Astrocyte of the spinal cord (primary cell): ENCODE measurements around the gene AMN.
"Not testable (repeated sequence)": the region's sequence is repeated elsewhere in the genome, so short reads cannot be mapped to it uniquely, and the experiment has no call there.

ENCODE experiments used
- DNase-seq: peaks from one replicate; pipeline ENCODE4 v3.0.0; 2011; ENCODE audit warnings: low read depth, low spot score
- H3K4me3 ChIP-seq: 2 replicates; pipeline ENCODE4 v1.5.1; 2011; ENCODE audit warnings: low read depth, mild to moderate bottlenecking, low read length, moderate library complexity
- in situ Hi-C: cut with HindIII; loops from 2 replicates; pipeline ENCODE4 v1.10.0; 2017; ENCODE audit warnings: low sequenced_read_pairs
- TF ChIP-seq, protein P1 (sequence below): IDR thresholded peaks from 2 replicates; pipeline ENCODE4 v1.5.1; 2012; ENCODE audit warnings: low read depth, mild to moderate bottlenecking, low read length, inconsistent platforms

Gene AMN

DNA sequence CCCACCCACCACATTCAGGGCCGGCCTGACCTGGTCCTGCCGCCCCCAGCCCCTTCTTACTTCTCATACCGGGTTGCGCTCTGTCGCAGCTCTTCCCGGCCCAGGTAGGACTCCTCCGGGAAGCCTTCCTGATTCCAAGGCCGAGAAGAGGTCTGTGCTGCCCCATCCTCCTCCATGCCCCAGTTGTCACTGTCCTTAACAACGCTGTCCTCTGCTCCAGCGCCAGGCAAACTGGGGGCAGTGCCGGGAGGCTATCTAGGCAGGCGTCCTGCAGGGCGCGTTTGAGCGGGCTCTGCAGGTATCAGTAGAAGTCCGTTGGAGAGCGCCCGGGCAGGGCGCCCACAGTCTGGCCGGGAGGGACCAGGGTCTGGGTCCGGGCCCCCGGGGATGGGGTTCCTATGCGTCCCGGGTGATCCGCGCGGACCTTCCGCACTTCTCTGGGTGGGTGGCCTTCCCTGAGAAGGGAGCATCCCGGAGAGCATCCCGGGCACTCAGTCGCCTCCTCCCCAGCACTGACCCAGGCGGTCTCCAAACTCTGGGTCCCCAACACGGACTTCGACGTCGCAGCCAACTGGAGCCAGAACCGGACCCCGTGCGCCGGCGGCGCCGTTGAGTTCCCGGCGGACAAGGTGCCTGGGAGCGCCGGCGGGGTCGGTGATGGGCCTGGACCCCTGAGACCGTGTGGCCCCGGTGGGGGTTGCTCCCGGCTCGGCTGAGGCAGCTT is 900 bp downstream of the AMN start:
- in situ Hi-C loops, result no loop called here
- TF ChIP-seq, protein P1, sequence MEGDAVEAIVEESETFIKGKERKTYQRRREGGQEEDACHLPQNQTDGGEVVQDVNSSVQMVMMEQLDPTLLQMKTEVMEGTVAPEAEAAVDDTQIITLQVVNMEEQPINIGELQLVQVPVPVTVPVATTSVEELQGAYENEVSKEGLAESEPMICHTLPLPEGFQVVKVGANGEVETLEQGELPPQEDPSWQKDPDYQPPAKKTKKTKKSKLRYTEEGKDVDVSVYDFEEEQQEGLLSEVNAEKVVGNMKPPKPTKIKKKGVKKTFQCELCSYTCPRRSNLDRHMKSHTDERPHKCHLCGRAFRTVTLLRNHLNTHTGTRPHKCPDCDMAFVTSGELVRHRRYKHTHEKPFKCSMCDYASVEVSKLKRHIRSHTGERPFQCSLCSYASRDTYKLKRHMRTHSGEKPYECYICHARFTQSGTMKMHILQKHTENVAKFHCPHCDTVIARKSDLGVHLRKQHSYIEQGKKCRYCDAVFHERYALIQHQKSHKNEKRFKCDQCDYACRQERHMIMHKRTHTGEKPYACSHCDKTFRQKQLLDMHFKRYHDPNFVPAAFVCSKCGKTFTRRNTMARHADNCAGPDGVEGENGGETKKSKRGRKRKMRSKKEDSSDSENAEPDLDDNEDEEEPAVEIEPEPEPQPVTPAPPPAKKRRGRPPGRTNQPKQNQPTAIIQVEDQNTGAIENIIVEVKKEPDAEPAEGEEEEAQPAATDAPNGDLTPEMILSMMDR, result no peak
- no peak for DNase-seq
- no peak overlapping the region for H3K4me3 ChIP-seq

DNA sequence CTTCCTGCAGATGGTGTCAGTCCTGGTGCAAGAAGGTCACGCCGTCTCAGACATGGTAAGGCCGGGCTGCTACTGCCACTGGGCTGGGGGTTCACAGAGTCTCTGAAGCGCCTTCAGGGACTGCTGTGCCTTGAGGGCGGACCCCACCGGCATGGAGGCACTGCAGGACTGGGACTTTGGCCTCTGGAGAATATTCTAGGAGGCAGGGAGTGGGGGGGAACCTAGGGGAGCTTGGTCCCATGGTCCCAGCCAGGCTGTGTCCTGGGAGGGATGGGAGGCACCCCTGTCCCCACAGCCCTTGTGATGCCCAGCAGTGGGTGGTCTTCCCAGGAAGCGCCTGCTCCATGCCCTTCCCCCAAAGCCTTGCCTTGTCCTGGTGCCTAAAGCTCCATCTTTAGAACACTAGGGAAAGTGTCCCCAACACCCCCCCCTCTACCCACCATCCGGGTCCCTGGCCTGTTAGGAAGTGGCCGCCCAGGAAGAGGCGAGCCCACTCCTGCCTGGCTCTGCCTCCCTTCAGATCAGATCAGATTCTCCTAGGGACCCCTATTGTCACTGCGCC is 1.5 kb downstream of the AMN start:
- in situ Hi-C loops, result no loop called here
- no peak for DNase-seq
- H3K4me3 ChIP-seq, result no peak overlapping the region
- TF ChIP-seq, protein P1, result no peak

- DNase-seq, result no peak
- H3K4me3 ChIP-seq, result no peak overlapping the region
- in situ Hi-C loops, result no loop called here
- TF ChIP-seq, protein P1, result peak; percentile 18
Observed at GRCh38 chr14:102924632-102925588, 2.4 kb downstream of the AMN start.

DNA sequence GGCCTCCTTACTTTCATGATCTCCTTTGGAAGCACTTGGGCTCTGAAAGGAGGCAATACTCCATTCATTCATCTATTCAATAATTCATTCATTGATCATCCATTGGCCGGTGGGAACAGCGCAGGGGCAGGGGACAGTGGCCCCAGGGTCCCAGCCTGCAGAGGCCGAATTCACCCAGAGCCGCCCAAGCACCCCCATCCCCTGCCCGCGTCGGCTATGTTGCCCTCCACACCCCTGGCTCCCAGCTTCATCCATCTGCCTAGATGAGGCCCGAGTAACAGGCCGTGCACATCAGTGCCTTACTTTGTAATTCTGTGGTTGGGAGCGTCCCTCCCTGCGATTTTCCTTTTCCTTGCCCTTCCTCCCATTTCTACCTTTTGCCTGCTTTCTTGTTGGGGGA is 3.2 kb downstream of the AMN start:
- in situ Hi-C loops, result no loop called here
- H3K4me3 ChIP-seq, result no peak overlapping the region
- no peak for DNase-seq
- TF ChIP-seq, protein P1, result no peak

DNA sequence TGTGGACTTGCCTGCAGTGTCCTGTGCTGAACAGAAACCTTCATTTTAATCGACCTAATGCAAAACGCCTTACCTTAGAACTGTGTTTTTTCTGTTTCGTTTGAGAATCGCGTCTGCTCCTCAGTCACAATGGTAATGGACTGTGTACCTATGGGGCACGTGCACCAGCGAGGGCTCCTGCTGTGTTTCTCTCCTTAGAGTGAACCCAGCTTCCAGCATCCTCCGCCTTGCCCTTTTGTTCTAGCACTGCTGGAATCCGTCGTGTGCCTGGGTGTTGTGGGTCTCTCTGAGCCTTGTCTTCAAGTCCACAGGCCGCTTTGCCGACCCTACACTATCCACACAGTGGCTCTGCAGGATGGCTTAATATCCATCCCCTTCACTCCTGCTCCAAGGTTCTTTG is 3.6 kb downstream of the AMN start:
- in situ Hi-C loops, result no loop called here
- H3K4me3 ChIP-seq, result no peak overlapping the region
- DNase-seq, result no peak
- TF ChIP-seq, protein P1, result no peak

DNA sequence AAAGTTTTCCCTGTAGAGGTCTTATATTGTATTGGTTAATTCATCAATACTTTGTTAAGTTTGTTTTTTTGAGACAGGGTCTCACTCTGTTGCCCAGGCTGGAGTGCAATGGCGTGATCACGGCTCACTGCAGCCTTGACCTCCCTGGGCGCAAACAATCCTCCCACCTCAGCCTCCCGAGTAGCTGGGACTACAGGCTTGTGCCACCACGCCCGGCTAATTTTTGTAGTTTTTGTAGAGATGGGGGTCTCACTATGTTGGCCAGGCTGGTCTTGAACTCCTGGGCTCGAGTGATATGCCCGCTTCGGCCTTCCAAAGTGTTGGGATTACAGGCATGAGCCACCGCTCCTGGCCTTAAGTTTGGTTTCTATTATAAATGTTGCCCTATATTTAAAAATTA is 4.4 kb downstream of the AMN start:
- H3K4me3 ChIP-seq, in situ Hi-C loops, DNase-seq: not testable (repeated sequence)
